DOHH2 (cell line): ENCODE data around the gene MRPL33.

Experiments
- H3F3A ChIP-seq: fragments of 200-600 bp; sonication (generic), shearing (Covaris generic); 2 replicates; pipeline ENCODE4 v1.6.0; 2016; ENCODE audit warnings: antibody characterized with exemption, mild to moderate bottlenecking; ENCODE audit not compliant: control insufficient read depth, insufficient read depth
- H3K27ac ChIP-seq: fragments of 200-600 bp; sonication (generic); 2 replicates; pipeline ENCODE4 v1.5.1; 2014; ENCODE audit warnings: low read depth, mild to moderate bottlenecking, low read length, moderate library complexity
- H3K27me3 ChIP-seq: fragments of 200-600 bp; sonication (generic); 2 replicates; pipeline ENCODE4 v1.6.1; 2014; ENCODE audit warnings: mild to moderate bottlenecking, low read length, mixed read lengths; ENCODE audit not compliant: control insufficient read depth
- H3K36me3 ChIP-seq: fragments of 200-600 bp; sonication (generic); 2 replicates; pipeline ENCODE4 v1.6.1; 2014; ENCODE audit warnings: mild to moderate bottlenecking, low read length, moderate library complexity, mixed read lengths; ENCODE audit not compliant: control insufficient read depth
- H3K4me1 ChIP-seq: fragments of 200-600 bp; sonication (generic); 2 replicates; pipeline ENCODE4 v1.6.1; 2014; ENCODE audit warnings: mild to moderate bottlenecking, low read length, mixed read lengths; ENCODE audit not compliant: control insufficient read depth
- H3K4me2 ChIP-seq: fragments of 200-600 bp; sonication (generic); 2 replicates; pipeline ENCODE4 v1.6.0; 2014; ENCODE audit warnings: mild to moderate bottlenecking, low read length, moderate library complexity
- H3K4me3 ChIP-seq: fragments of 200-600 bp; sonication (generic); 2 replicates; pipeline ENCODE4 v1.5.1; 2014; ENCODE audit warnings: mild to moderate bottlenecking, low read length, mixed read lengths
- H3K79me2 ChIP-seq: fragments of 200-600 bp; sonication (generic); 2 replicates; pipeline ENCODE4 v1.6.1; 2014; ENCODE audit warnings: mild to moderate bottlenecking, low read length, mixed read lengths; ENCODE audit not compliant: control insufficient read depth
- H3K9me2 ChIP-seq: fragments of 200-600 bp; sonication (generic); replicated peaks from 2 replicates; pipeline ENCODE4 v1.6.1; 2014; ENCODE audit warnings: mild to moderate bottlenecking, low read length, mixed read lengths; ENCODE audit not compliant: control insufficient read depth
- H3K9me3 ChIP-seq: fragments of 200-600 bp; sonication (generic); 2 replicates; pipeline ENCODE4 v1.6.1; 2014; ENCODE audit warnings: antibody characterized with exemption, low read length, mixed read lengths; ENCODE audit not compliant: control insufficient read depth, insufficient read depth
- H4K20me1 ChIP-seq: fragments of 200-600 bp; sonication (generic); 2 replicates; pipeline ENCODE4 v1.6.0; 2014; ENCODE audit warnings: low read depth, mild to moderate bottlenecking, antibody characterized with exemption, low read length, moderate library complexity; ENCODE audit not compliant: control insufficient read depth, insufficient read depth
- EZH2phosphoT487 ChIP-seq: fragments of 200-600 bp; sonication (generic); IDR thresholded peaks from 2 replicates; pipeline ENCODE4 v1.6.1; 2017; ENCODE audit warnings: borderline replicate concordance, mild to moderate bottlenecking, antibody characterized with exemption, low read length, moderate library complexity, mixed read lengths
- TF ChIP-seq, protein P1 (sequence below): fragments of 200-600 bp; sonication (generic); IDR thresholded peaks from one replicate; pipeline ENCODE4 v1.5.1; 2014; ENCODE audit warnings: antibody characterized with exemption, mild to moderate bottlenecking, low read depth, low read length; ENCODE audit not compliant: poor library complexity, severe bottlenecking

Gene MRPL33

DNA sequence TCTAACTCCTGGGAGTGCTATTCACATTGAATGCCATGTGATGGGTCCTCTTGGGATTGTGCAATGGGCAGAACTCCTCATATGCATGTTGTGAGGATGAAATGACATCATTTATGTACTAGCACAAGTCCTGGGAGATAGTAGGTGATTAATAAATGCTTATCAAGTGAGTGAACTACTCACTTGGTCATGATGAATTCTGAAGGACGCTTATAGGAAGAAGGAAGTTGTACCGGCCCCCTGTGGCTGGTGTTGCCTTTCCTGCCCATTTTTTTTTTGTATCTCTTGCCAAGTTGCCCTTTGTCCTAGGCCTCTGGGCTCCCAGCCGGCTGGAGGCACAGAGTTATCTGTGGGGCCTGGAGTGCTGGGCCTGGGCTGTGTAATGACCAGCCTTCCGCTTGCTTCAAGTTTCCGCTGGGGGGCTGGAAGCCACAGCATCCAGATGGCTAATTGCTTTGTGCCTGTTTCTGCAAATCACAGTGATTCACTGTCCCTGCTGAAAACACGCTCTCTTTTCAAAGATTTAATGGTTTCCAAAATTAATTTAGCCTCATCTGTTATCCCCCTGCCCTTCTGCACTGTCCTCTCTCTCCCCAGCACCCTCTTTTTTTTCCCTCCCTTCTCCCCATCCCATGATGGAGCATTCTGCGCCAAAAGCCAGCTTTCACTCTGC is 33.7 kb upstream of the MRPL33 start:
- Histone ChIP-seq H3K79me2 (no peaks in the 10 kb centered on the region), H3K9me2 (no peaks in the 10 kb centered on the region), H3K4me1 (no peaks in the 10 kb centered on the region), H3K36me3 (no peaks in the 10 kb centered on the region), H4K20me1 (no peaks in the 10 kb centered on the region), H3K4me3 (no peak overlapping the region), H3K4me2 (no peak overlapping the region), H3K9me3 (no peaks in the 10 kb centered on the region), H3K27ac (no peak overlapping the region), H3F3A (no peaks in the 10 kb centered on the region), H3K27me3 (peaks cover 6% of the 10 kb centered on the region)
- TF ChIP-seq, protein P1, sequence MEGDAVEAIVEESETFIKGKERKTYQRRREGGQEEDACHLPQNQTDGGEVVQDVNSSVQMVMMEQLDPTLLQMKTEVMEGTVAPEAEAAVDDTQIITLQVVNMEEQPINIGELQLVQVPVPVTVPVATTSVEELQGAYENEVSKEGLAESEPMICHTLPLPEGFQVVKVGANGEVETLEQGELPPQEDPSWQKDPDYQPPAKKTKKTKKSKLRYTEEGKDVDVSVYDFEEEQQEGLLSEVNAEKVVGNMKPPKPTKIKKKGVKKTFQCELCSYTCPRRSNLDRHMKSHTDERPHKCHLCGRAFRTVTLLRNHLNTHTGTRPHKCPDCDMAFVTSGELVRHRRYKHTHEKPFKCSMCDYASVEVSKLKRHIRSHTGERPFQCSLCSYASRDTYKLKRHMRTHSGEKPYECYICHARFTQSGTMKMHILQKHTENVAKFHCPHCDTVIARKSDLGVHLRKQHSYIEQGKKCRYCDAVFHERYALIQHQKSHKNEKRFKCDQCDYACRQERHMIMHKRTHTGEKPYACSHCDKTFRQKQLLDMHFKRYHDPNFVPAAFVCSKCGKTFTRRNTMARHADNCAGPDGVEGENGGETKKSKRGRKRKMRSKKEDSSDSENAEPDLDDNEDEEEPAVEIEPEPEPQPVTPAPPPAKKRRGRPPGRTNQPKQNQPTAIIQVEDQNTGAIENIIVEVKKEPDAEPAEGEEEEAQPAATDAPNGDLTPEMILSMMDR, result no peak
- TF ChIP-seq EZH2phosphoT487, result no peak

DNA sequence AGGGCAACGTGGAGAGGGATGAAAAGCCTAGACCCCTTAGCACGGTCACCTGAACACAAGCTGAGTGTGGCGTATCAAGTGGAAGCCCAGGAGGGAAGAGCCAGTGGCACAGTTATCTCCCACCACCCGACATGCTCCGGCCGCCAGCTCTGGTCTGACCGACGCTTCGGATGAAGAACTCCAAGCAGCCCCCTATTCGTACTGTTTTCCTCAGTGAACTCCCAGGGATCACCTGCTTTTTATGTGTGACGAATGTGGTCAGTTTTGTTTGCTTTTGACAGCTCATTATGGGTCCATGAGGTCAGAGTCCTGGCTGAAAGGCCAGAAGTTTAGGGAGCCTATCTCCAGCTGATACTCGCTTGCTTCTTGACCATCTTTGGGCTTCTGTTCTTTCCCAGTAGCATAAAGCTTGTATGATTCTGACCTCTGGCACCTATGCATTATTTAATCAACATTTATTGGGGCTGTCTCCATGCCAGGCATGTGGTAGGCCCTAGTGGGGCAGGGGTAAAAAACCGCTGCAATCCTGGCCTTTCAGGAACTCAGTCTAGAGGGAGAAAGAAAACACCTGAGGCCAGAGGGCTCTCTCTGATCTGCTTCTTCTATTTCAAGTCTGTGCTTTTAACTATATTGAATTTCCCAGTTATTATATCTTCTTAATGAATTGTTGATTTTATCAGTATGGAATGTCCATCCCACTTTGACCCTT is 33.0 kb upstream of the MRPL33 start:
- Histone ChIP-seq H3K27ac (no peak overlapping the region), H3K36me3 (no peaks in the 10 kb centered on the region), H3K4me2 (no peak overlapping the region)

DNA sequence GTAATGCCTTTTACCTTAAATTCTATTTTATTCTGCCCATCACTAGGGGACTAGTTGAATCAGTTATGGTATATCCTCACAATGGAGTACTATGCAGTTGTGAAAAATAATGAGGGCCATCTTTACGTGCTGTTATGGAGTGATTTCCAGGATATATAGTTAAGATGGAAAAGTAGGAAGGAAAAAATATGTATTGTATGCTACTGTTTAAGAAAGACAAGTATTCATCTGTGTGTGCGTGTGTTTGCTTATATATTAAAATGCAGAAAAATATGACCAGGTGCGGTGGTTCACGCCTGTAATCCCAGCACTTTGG is 32.5 kb upstream of the MRPL33 start:
- H3K27me3 ChIP-seq, result peaks cover 6% of the 10 kb centered on the region
- no peak for TF ChIP-seq EZH2phosphoT487
- TF ChIP-seq, protein P1, result no peak
- H3K4me3 ChIP-seq, result no peak overlapping the region
- H3K4me2 ChIP-seq, result no peak overlapping the region
- H3K27ac ChIP-seq, result no peak overlapping the region
- no peaks in the 10 kb centered on the region for H4K20me1 ChIP-seq
- no peaks in the 10 kb centered on the region for H3K79me2 ChIP-seq
- no peaks in the 10 kb centered on the region for H3K4me1 ChIP-seq
- no peaks in the 10 kb centered on the region for H3K9me2 ChIP-seq
- no peaks in the 10 kb centered on the region for H3F3A ChIP-seq
- H3K9me3 ChIP-seq, result no peaks in the 10 kb centered on the region
- no peaks in the 10 kb centered on the region for H3K36me3 ChIP-seq

More for the DNA sequence above, 33.0 kb upstream of the MRPL33 start:
- Histone ChIP-seq H3K79me2 (no peaks in the 10 kb centered on the region), H3K9me2 (no peaks in the 10 kb centered on the region), H3F3A (no peaks in the 10 kb centered on the region), H3K27me3 (peaks cover 6% of the 10 kb centered on the region), H3K4me3 (no peak overlapping the region), H4K20me1 (no peaks in the 10 kb centered on the region), H3K4me1 (no peaks in the 10 kb centered on the region), H3K9me3 (no peaks in the 10 kb centered on the region)
- TF ChIP-seq, protein P1, result no peak
- no peak for TF ChIP-seq EZH2phosphoT487
